PC-3 (cell line): Measurements from ENCODE around the gene MRPS18C.

Experiments
- CTCF ChIP-seq: fragments of 300-600 bp; sonication (generic); conservative IDR thresholded peaks from 2 replicates; pipeline ENCODE4 v1.5.1; 2017; ENCODE audit warnings: antibody characterized with exemption, low read depth, mild to moderate bottlenecking, low read length
- EZH2 ChIP-seq: fragments of 300-600 bp; sonication (generic); IDR thresholded peaks from one replicate; pipeline ENCODE4 v1.6.1; 2017; ENCODE audit warnings: antibody characterized with exemption, mild to moderate bottlenecking, low read length; ENCODE audit not compliant: unreplicated experiment
- EZH2phosphoT487 ChIP-seq: fragments of 300-600 bp; sonication (generic); IDR thresholded peaks from 2 replicates; pipeline ENCODE4 v1.6.1; 2018; ENCODE audit warnings: mild to moderate bottlenecking, antibody characterized with exemption, low read length, borderline replicate concordance

- no peak for TF ChIP-seq CTCF
- no peak for TF ChIP-seq EZH2
- no peak for TF ChIP-seq EZH2phosphoT487
Measured at GRCh38 chr4:83484500-83485461, 28.9 kb downstream of the MRPS18C start, which contains the start of gene ABRAXAS1.
